OCI-LY1 (cell line): ENCODE results near the gene GCNA.

Experiments used
- H2AFZ ChIP-seq: fragments of 200-600 bp; sonication (generic), shearing (Covaris generic); 2 replicates; pipeline ENCODE4 v1.6.0; 2014; ENCODE audit warnings: antibody characterized with exemption, mild to moderate bottlenecking, low read length
- H3F3A ChIP-seq: fragments of 200-600 bp; sonication (generic), shearing (Covaris generic); 2 replicates; pipeline ENCODE4 v1.6.0; 2014; ENCODE audit warnings: mild to moderate bottlenecking, antibody characterized with exemption, low read length, moderate library complexity; ENCODE audit not compliant: insufficient read depth
- H3K27ac ChIP-seq: fragments of 200-600 bp; sonication (generic); 2 replicates; pipeline ENCODE4 v1.5.1; 2014; ENCODE audit warnings: low read length, mixed run types, mild to moderate bottlenecking, low read depth; ENCODE audit not compliant: poor library complexity, severe bottlenecking
- H3K27me3 ChIP-seq: fragments of 200-600 bp; sonication (generic); 2 replicates; pipeline ENCODE4 v1.6.0; 2014; ENCODE audit warnings: antibody characterized with exemption, mild to moderate bottlenecking, low read length, moderate library complexity; ENCODE audit not compliant: insufficient read depth
- H3K36me3 ChIP-seq: fragments of 200-600 bp; sonication (generic); 2 replicates; pipeline ENCODE4 v1.6.1; 2014; ENCODE audit warnings: mild to moderate bottlenecking, antibody characterized with exemption, low read length, moderate library complexity, mixed read lengths; ENCODE audit not compliant: insufficient read depth
- H3K4me1 ChIP-seq: fragments of 200-600 bp; sonication (generic); 2 replicates; pipeline ENCODE4 v1.5.1; 2014; ENCODE audit warnings: mild to moderate bottlenecking, low read length, moderate library complexity; ENCODE audit not compliant: insufficient read depth, severe bottlenecking
- H3K4me2 ChIP-seq: fragments of 200-600 bp; sonication (generic), shearing (Covaris generic); 2 replicates; pipeline ENCODE4 v1.6.1; 2014; ENCODE audit warnings: low read length
- H3K4me3 ChIP-seq: fragments of 200-600 bp; sonication (generic); 2 replicates; pipeline ENCODE4 v1.5.1; 2014; ENCODE audit warnings: low read length, low read depth, mild to moderate bottlenecking, mixed read lengths; ENCODE audit not compliant: poor library complexity, severe bottlenecking
- H3K79me2 ChIP-seq: fragments of 200-600 bp; shearing (Covaris generic); 2 replicates; pipeline ENCODE4 v1.6.1; 2016; ENCODE audit warnings: mixed run types, low read length, mixed read lengths; ENCODE audit not compliant: insufficient read depth
- H3K9ac ChIP-seq: fragments of 200-600 bp; sonication (generic), shearing (Covaris generic); 2 replicates; pipeline ENCODE4 v1.6.1; 2014; ENCODE audit warnings: mild to moderate bottlenecking, low read length, mixed read lengths
- H3K9me2 ChIP-seq: fragments of 200-600 bp; sonication (generic), shearing (Covaris generic); 2 replicates; pipeline ENCODE4 v1.6.1; 2014; ENCODE audit warnings: low read depth, mild to moderate bottlenecking, low read length, mixed read lengths
- H3K9me3 ChIP-seq: fragments of 200-600 bp; shearing (Covaris generic); 2 replicates; pipeline ENCODE4 v1.6.1; 2014; ENCODE audit warnings: low read length, mixed read lengths
- H4K20me1 ChIP-seq: fragments of 200-600 bp; sonication (generic), shearing (Covaris generic); 2 replicates; pipeline ENCODE4 v1.6.0; 2016; ENCODE audit warnings: mild to moderate bottlenecking, low read length; ENCODE audit not compliant: insufficient read depth
- EZH2 ChIP-seq: fragments of 200-600 bp; sonication (generic), shearing (Covaris generic); IDR thresholded peaks from 2 replicates; pipeline ENCODE4 v1.8.0; 2017; ENCODE audit warnings: borderline replicate concordance, mixed run types, mild to moderate bottlenecking, antibody characterized with exemption, low read length, moderate library complexity, mixed read lengths
- TF ChIP-seq, protein P1 (sequence below): fragments of 200-600 bp; sonication (generic), shearing (Covaris generic); IDR thresholded peaks from 2 replicates; pipeline ENCODE4 v1.5.1; 2017; ENCODE audit warnings: mild to moderate bottlenecking, antibody characterized with exemption, low read length, moderate library complexity, mixed read lengths

GCNA gene

DNA sequence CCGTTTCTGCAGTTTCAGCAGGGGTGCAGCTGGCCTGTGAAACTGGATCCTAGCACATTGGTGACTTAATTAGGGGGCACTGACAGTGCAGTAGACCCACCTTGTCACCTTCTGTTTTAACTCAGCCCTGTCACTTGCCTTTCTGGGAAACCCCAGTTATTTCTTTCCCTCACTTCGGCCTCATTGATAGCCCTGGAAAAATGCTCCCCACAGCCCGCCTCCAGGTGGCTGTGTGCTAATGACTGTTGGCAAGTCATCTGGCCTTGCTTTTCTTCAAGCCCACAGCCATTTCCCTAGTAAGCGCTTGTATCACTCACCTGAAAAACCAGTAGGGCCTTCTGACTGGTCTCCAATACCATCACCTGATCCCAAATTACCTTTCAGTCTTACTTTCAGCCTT is 36.8 kb downstream of the GCNA start:
- Histone ChIP-seq H3K4me2 (no peak overlapping the region), H3K4me3 (no peak overlapping the region), H3K9me3 (no peaks in the 10 kb centered on the region), H4K20me1 (no peaks in the 10 kb centered on the region), H3K27ac (no peak overlapping the region), H3K79me2 (no peaks in the 10 kb centered on the region), H3K36me3 (peaks cover 25% of the 10 kb centered on the region), H3F3A (no peaks in the 10 kb centered on the region), H3K9me2 (no peaks in the 10 kb centered on the region), H3K4me1 (peaks cover 8% of the 10 kb centered on the region), H3K27me3 (no peaks in the 10 kb centered on the region), H2AFZ (no peak overlapping the region), H3K9ac (no peak overlapping the region)
- TF ChIP-seq, protein P1, sequence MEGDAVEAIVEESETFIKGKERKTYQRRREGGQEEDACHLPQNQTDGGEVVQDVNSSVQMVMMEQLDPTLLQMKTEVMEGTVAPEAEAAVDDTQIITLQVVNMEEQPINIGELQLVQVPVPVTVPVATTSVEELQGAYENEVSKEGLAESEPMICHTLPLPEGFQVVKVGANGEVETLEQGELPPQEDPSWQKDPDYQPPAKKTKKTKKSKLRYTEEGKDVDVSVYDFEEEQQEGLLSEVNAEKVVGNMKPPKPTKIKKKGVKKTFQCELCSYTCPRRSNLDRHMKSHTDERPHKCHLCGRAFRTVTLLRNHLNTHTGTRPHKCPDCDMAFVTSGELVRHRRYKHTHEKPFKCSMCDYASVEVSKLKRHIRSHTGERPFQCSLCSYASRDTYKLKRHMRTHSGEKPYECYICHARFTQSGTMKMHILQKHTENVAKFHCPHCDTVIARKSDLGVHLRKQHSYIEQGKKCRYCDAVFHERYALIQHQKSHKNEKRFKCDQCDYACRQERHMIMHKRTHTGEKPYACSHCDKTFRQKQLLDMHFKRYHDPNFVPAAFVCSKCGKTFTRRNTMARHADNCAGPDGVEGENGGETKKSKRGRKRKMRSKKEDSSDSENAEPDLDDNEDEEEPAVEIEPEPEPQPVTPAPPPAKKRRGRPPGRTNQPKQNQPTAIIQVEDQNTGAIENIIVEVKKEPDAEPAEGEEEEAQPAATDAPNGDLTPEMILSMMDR = no peak
- TF ChIP-seq EZH2 = no peak

DNA sequence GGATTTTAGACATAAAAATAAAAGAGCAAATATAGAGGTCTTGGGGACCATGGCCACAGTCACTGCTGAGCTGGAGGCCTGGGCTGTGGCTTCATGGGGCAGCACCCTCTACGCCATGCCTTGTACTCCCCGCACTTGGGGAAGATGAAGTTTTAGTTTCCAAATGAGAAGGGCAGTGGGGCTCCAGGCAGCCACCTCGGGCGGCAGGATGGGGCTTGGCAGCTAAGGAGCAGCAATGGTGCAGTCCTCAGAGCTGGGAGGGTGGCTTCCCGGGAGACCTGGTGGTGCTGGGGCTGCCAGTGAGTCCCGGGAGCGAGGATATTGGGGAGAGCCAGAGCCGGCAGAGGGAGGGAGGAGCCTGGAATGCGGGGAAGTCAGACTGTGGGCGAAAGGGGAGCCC is 37.7 kb downstream of the GCNA start:
- H3K4me1 ChIP-seq = peaks cover 8% of the 10 kb centered on the region

DNA sequence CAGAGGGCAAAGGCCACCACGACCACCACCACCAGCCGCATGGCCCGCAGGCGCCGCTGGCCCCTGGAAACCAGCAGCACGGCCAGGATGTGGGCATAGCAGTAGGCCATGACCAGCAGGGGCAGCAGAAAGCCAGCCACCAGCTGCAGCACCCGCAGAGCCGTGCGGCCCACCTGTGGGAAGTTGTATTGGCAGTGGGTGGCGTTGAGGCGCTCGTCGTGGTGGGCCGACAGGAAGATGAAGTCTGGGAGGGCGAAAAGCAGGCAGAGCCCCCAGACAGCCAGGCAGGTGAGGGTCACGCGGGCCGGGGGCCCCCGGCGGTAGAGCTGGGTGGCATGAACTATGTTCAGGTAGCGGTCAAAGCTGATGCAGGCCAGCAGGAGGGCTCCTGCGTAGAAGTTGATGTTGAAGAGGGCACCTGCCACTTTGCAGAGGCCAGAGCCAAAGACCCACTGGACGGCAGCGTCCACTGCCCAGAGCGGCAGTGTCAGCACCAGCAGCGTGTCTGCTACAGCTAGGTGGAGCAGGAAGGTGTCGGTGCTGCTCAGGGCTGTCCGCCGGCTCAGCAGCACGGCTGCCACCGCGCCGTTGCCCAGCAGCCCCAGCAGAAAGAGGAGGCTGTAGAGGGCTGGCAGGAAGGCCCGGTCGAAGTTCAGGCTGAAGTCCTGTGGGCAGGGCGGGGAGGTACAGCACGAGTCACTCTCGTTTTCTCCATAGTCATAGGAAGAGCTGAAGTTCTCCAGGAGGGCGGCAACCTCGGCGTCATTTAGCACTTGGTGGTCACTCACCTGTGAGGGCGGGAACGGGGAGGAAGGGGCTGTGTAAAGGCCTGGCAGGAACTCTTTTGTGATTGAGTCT is 38.7 kb downstream of the GCNA start:
- Histone ChIP-seq H3K27me3 (no peaks in the 10 kb centered on the region), H3K4me2 (no peak overlapping the region), H3K4me3 (no peak overlapping the region), H3K9ac (no peak overlapping the region), H3K27ac (no peak overlapping the region), H3K79me2 (no peaks in the 10 kb centered on the region), H3K9me3 (no peaks in the 10 kb centered on the region), H4K20me1 (no peaks in the 10 kb centered on the region), H3F3A (no peaks in the 10 kb centered on the region), H3K9me2 (no peaks in the 10 kb centered on the region), H3K4me1 (peaks cover 8% of the 10 kb centered on the region), H2AFZ (no peak overlapping the region), H3K36me3 (peaks cover 12% of the 10 kb centered on the region; the same call in 1 of the 2 replicates)
- TF ChIP-seq, protein P1 = no peak

More for the DNA sequence above, 37.7 kb downstream of the GCNA start:
- H4K20me1 ChIP-seq = no peaks in the 10 kb centered on the region
- no peaks in the 10 kb centered on the region for H3K9me3 ChIP-seq
- no peaks in the 10 kb centered on the region for H3F3A ChIP-seq
- no peak overlapping the region for H3K4me3 ChIP-seq
- H3K9me2 ChIP-seq = no peaks in the 10 kb centered on the region
- TF ChIP-seq EZH2 = no peak
- no peak overlapping the region for H2AFZ ChIP-seq
- no peaks in the 10 kb centered on the region for H3K27me3 ChIP-seq
- H3K36me3 ChIP-seq = peaks cover 20% of the 10 kb centered on the region
- no peaks in the 10 kb centered on the region for H3K79me2 ChIP-seq
- no peak overlapping the region for H3K9ac ChIP-seq
- no peak overlapping the region for H3K27ac ChIP-seq
- no peak overlapping the region for H3K4me2 ChIP-seq

DNA sequence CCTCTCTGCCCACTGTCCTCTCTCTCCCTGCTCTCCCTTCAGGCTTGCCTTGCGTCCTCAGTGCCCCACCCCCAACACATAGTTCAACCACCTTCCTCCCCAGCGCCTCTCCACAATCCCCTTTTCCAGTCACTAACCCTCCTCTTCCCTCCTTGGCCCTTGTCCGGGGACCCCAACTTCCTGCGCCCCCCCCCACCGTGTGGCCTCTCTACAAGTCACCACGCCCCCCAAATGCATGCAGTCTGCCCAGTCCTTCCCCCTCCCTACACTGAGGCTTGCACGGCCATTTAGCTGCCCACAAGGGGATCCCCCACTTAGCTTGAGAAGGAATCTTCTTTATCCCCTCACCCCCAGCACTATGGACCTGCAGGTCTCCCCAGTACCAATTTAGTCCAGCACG is 39.5 kb downstream of the GCNA start:
- H3K4me1 ChIP-seq = peaks cover 15% of the 10 kb centered on the region
- no peak overlapping the region for H2AFZ ChIP-seq
- H3K36me3 ChIP-seq = peaks cover 10% of the 10 kb centered on the region; the same call in 1 of the 2 replicates
- H3K4me2 ChIP-seq = no peak overlapping the region
- H3K27ac ChIP-seq = no peak overlapping the region
- no peaks in the 10 kb centered on the region for H3F3A ChIP-seq
- no peak for TF ChIP-seq EZH2
- TF ChIP-seq, protein P1 = no peak
- no peaks in the 10 kb centered on the region for H3K9me2 ChIP-seq
- H3K9ac ChIP-seq = no peak overlapping the region
- H4K20me1 ChIP-seq = no peaks in the 10 kb centered on the region
- no peaks in the 10 kb centered on the region for H3K9me3 ChIP-seq
- no peaks in the 10 kb centered on the region for H3K79me2 ChIP-seq
- no peaks in the 10 kb centered on the region for H3K27me3 ChIP-seq
- no peak overlapping the region for H3K4me3 ChIP-seq
